Measurements from ENCODE around the gene ATL3. TPM values are rescaled to one million over a fixed set of nuclear protein-coding genes. Genes with fewer than 3 reads are reported as not detected.
A peak's percentile ranks its signal among the peaks of the same experiment; 100 is the strongest.

ATL3 gene
- total and polyA plus RNA-seq, 2 donors (not counting 3 experiments of a cell fraction or from before 2014, with no cell fraction given), result 21.7 to 70.2 TPM

DNA sequence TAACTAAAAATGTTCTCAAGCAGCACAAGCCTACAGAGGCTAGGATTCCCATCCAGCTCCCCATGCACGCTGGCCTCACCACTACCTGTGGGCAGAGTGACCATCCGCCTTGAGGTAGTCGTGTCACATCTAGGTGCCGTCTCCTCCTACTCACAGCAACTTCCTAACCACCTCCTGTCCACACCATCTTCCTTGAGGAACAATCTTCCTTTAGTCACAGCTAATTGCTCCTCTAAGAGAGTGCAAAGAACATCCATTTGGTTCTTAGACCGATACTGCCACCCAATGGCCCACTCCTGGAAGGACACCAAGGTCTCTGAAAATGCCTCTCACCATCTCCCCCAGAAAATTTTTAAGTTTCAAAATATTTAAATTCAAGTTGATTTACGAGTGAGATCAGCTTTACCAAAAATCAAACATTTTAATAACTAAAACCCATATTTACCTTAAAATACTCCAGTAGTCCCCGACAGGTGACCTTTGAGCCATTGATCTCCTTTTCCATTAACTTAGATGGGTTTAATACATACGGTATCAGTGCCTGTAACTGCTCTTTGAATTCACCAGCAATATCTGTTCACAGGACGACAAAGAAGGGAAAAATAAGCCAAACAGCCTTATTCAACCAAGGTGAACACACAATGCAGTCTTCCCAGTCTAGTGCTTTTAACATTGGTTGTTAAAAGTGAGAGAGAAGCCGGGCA, 35.3 kb downstream of the ATL3 start:
- dilution Hi-C loops (cut with MboI; ENCODE audit: extremely low pct_ligation_motif_present, low sequenced_read_pairs), result no loop called here
- TF ChIP-seq, protein P1, sequence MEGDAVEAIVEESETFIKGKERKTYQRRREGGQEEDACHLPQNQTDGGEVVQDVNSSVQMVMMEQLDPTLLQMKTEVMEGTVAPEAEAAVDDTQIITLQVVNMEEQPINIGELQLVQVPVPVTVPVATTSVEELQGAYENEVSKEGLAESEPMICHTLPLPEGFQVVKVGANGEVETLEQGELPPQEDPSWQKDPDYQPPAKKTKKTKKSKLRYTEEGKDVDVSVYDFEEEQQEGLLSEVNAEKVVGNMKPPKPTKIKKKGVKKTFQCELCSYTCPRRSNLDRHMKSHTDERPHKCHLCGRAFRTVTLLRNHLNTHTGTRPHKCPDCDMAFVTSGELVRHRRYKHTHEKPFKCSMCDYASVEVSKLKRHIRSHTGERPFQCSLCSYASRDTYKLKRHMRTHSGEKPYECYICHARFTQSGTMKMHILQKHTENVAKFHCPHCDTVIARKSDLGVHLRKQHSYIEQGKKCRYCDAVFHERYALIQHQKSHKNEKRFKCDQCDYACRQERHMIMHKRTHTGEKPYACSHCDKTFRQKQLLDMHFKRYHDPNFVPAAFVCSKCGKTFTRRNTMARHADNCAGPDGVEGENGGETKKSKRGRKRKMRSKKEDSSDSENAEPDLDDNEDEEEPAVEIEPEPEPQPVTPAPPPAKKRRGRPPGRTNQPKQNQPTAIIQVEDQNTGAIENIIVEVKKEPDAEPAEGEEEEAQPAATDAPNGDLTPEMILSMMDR (IDR thresholded peaks at IDR 0.05; ENCODE audit: extremely low read depth in 1 of 2, insufficient read depth in 1 of 2, low read depth in 1 of 2, low read length in 2 of 2), result peak; percentile 66
- no peak for TF ChIP-seq GATA2 (IDR thresholded peaks at IDR 0.05; ENCODE audit: insufficient read depth, insufficient read length, low read depth, low read length)
- H4K20me1 ChIP-seq (replicated peaks; ENCODE audit: control insufficient read depth, extremely low read depth, insufficient read depth, low read length), result no peaks in the 10 kb centered on the region
- no TSS peak for BruUV-seq (replicated peaks)
- H3K79me2 ChIP-seq (ENCODE audit: control insufficient read depth, insufficient read depth, low read length), result no peaks in the 10 kb centered on the region
- H3K4me1 ChIP-seq (ENCODE audit: control insufficient read depth, extremely low read depth, insufficient read depth, low read length), result no peaks in the 10 kb centered on the region
- CTCF ChIA-PET, result interaction anchor here (0.5 to 5.4 kb wide), 20 partner anchors 9 to 730 kb away, joined by 3 to 201 read pairs (median 5); partner anchors contain the start of genes PLAAT2 and PLAAT4
- intact Hi-C loops (cut with micrococcal nuclease), result loop anchor here (1.0 to 10.0 kb wide), 3 partner anchors 157 to 609 kb away; no protein-coding TSS in a partner anchor
- DNase-seq (ENCODE audit: low read depth, low spot score) (peak; percentile 68), FAIRE-seq (no peak)
- no peak overlapping the region for H2AFZ ChIP-seq (ENCODE audit: low read depth, low read length)
- H3K4me2 ChIP-seq (ENCODE audit: insufficient read depth, low read length), result no peak overlapping the region
- no peaks in the 10 kb centered on the region for H3K9me1 ChIP-seq (replicated peaks; ENCODE audit: control insufficient read depth, extremely low read depth, insufficient read depth, low read length)
- H3K27ac ChIP-seq (ENCODE audit: insufficient read depth, low read depth, low read length), result no peak overlapping the region
- no peaks in the 10 kb centered on the region for H3K9me3 ChIP-seq (replicated peaks; ENCODE audit: control insufficient read depth, insufficient read depth, low read length)
- H3K4me3 ChIP-seq (replicated peaks in 1 of 3; ENCODE audit: insufficient read depth in 1 of 3, low read depth in 1 of 3, low read length in 3 of 3), result no peak overlapping the region
- no peaks in the 10 kb centered on the region for H3K27me3 ChIP-seq (ENCODE audit: control insufficient read depth in 2 of 2, insufficient read depth in 2 of 2, low read length in 2 of 2)
- H3K36me3 ChIP-seq (ENCODE audit: control insufficient read depth in 2 of 2, extremely low read depth in 1 of 2, insufficient read depth in 2 of 2, low read length in 2 of 2), result peaks cover 13 to 16% of the 10 kb centered on the region in 2 experiments
- H3K9ac ChIP-seq (replicated peaks; ENCODE audit: extremely low read depth, insufficient read depth, low read length), result no peak overlapping the region
- POLR2A ChIA-PET, result no interaction called here

- BruUV-seq (replicated peaks), result no TSS peak
- FAIRE-seq (no peak), DNase-seq (ENCODE audit: low read depth, low spot score) (no peak)
- POLR2A ChIA-PET, result no interaction called here
- Histone ChIP-seq H3K9ac (replicated peaks; ENCODE audit: extremely low read depth, insufficient read depth, low read length) (no peak overlapping the region), H3K9me1 (replicated peaks; ENCODE audit: control insufficient read depth, extremely low read depth, insufficient read depth, low read length) (no peaks in the 10 kb centered on the region), H2AFZ (ENCODE audit: low read depth, low read length) (no peak overlapping the region), H3K4me3 (replicated peaks in 1 of 3; ENCODE audit: insufficient read depth in 1 of 3, low read depth in 1 of 3, low read length in 3 of 3) (no peak overlapping the region), H3K36me3 (ENCODE audit: control insufficient read depth in 2 of 2, extremely low read depth in 1 of 2, insufficient read depth in 2 of 2, low read length in 2 of 2) (peaks cover 20 to 22% of the 10 kb centered on the region in 2 experiments), H3K4me2 (ENCODE audit: insufficient read depth, low read length) (no peak overlapping the region), H3K9me3 (replicated peaks; ENCODE audit: control insufficient read depth, insufficient read depth, low read length) (no peaks in the 10 kb centered on the region), H3K27me3 (ENCODE audit: control insufficient read depth in 2 of 2, insufficient read depth in 2 of 2, low read length in 2 of 2) (no peaks in the 10 kb centered on the region), H4K20me1 (replicated peaks; ENCODE audit: control insufficient read depth, extremely low read depth, insufficient read depth, low read length) (no peaks in the 10 kb centered on the region), H3K79me2 (ENCODE audit: control insufficient read depth, insufficient read depth, low read length) (no peaks in the 10 kb centered on the region), H3K27ac (ENCODE audit: insufficient read depth, low read depth, low read length) (no peak overlapping the region), H3K4me1 (ENCODE audit: control insufficient read depth, extremely low read depth, insufficient read depth, low read length) (no peaks in the 10 kb centered on the region)
- dilution Hi-C loops (cut with MboI; ENCODE audit: extremely low pct_ligation_motif_present, low sequenced_read_pairs), result no loop called here
- TF ChIP-seq POLR2A (IDR thresholded peaks at IDR 0.05; ENCODE audit: low read depth, low read length) (no peak), MAX (IDR thresholded peaks at IDR 0.05; ENCODE audit: insufficient read depth, insufficient read length) (no peak), EZH2 (IDR thresholded peaks at IDR 0.05; ENCODE audit: borderline replicate concordance, low read depth, low read length, severe bottlenecking) (no peak), MYC (IDR thresholded peaks at IDR 0.05; ENCODE audit: low read depth, low read length) (no peak), GATA2 (IDR thresholded peaks at IDR 0.05; ENCODE audit: insufficient read depth, insufficient read length, low read depth, low read length) (no peak), JUN (IDR thresholded peaks at IDR 0.05; ENCODE audit: borderline replicate concordance, insufficient read depth, insufficient read length, low read depth) (no peak), POLR2AphosphoS5 (IDR thresholded peaks at IDR 0.05; ENCODE audit: insufficient read depth, low read depth, low read length) (no peak), FOS (IDR thresholded peaks at IDR 0.05; ENCODE audit: borderline replicate concordance, insufficient read depth, low read length) (no peak)
- TF ChIP-seq, protein P1 (IDR thresholded peaks at IDR 0.05; ENCODE audit: extremely low read depth in 1 of 2, insufficient read depth in 1 of 2, low read depth in 1 of 2, low read length in 2 of 2), result no peak
- intact Hi-C loops (cut with micrococcal nuclease), result no loop called here
- CTCF ChIA-PET, result interaction anchor here (0.5 to 3.2 kb wide), 4 partner anchors 9 to 512 kb away, joined by 3 to 15 read pairs (median 8); no protein-coding TSS in a partner anchor
Observed at GRCh38 chr11:63629426-63629825, 41.8 kb downstream of the ATL3 start.

All from endothelial cell of umbilical vein (primary cell).